Measurements from ENCODE around the gene PDE7B. TPM values are rescaled to one million over a fixed set of nuclear protein-coding genes. Genes with fewer than 3 reads are reported as not detected.
A peak's percentile ranks its signal among the peaks of the same experiment; 100 is the strongest.

Gene PDE7B
- total RNA-seq, 1 experiment from 2014 or later, result not detected

DNA sequence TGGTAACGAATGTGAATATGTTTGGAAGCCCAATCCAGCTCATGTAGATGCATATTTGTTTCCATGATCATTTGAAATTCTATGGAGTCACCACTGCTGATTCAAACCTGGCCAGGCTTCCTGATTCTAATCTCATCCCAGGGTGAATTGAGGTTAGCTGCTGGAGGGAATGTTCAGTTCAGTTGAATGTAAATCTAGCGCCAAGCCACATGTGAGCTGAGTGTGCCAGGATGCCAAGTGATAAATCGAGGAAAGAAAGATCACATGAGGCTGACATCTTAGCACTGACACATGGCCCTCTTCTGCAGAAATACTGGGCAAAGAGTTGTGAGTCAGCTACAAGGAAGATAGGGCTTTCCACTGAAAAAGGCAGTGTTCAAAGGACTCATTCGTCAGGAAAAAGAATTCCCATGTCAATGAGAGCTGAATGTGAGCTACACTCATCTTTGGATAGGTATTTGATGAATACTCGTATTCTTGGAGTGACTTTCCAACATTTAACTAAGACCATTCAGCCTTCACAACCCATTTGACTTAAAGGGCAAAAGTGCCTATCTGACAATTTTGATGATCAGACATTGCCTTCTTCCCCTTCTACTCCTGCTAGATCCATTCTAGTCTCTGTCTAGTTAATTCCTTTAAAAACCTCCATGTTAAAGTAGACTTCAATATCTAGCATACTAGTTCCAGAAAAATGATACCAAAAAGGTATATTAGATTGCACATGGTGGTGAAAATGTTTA is 226.5 kb downstream of the PDE7B start:
- Histone ChIP-seq H3K9ac (ENCODE audit: low read length) (no peak overlapping the region), H3K36me3 (ENCODE audit: low read depth, low read length) (no peaks in the 10 kb centered on the region), H3K4me1 (ENCODE audit: insufficient read depth, low read length) (no peaks in the 10 kb centered on the region), H3K27me3 (ENCODE audit: low read length) (no peaks in the 10 kb centered on the region), H4K20me1 (ENCODE audit: low read length) (no peaks in the 10 kb centered on the region), H3F3A (ENCODE audit: low read length, unreplicated experiment) (no peaks in the 10 kb centered on the region), H3K9me3 (ENCODE audit: low read length) (no peaks in the 10 kb centered on the region), H2AFZ (ENCODE audit: low read length) (no peak overlapping the region), H3K9me2 (replicated peaks; ENCODE audit: low read length) (no peaks in the 10 kb centered on the region), H3K27ac (ENCODE audit: low read length) (no peak overlapping the region), H3K4me3 (ENCODE audit: low read length) (no peak overlapping the region), H3K4me2 (ENCODE audit: low read length) (no peak overlapping the region), H3K79me2 (ENCODE audit: low read length) (no peaks in the 10 kb centered on the region)
- no TSS peak for BruUV-seq (replicated peaks)
- ChIA-PET POLR2A (ENCODE audit: unreplicated experiment) (no interaction called here), CTCF (no interaction called here)
- DNase-seq (peak; percentile 33), ATAC-seq (no peak)
- TF ChIP-seq, protein P1, sequence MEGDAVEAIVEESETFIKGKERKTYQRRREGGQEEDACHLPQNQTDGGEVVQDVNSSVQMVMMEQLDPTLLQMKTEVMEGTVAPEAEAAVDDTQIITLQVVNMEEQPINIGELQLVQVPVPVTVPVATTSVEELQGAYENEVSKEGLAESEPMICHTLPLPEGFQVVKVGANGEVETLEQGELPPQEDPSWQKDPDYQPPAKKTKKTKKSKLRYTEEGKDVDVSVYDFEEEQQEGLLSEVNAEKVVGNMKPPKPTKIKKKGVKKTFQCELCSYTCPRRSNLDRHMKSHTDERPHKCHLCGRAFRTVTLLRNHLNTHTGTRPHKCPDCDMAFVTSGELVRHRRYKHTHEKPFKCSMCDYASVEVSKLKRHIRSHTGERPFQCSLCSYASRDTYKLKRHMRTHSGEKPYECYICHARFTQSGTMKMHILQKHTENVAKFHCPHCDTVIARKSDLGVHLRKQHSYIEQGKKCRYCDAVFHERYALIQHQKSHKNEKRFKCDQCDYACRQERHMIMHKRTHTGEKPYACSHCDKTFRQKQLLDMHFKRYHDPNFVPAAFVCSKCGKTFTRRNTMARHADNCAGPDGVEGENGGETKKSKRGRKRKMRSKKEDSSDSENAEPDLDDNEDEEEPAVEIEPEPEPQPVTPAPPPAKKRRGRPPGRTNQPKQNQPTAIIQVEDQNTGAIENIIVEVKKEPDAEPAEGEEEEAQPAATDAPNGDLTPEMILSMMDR (conservative IDR thresholded peaks at IDR 0.05; ENCODE audit: low read depth, low read length), result no peak
- TF ChIP-seq EZH2 (IDR thresholded peaks at IDR 0.05; ENCODE audit: low read length, unreplicated experiment) (no peak), EZH2phosphoT487 (IDR thresholded peaks at IDR 0.05; ENCODE audit: borderline replicate concordance, low read length) (no peak)
- intact Hi-C loops (cut with micrococcal nuclease), result loop anchor here (5.0 kb wide), 1 partner anchor 541 kb away; no protein-coding TSS in a partner anchor

- ATAC-seq (no peak), DNase-seq (no peak)
- POLR2A ChIA-PET (ENCODE audit: unreplicated experiment), result no interaction called here
- H3K9me3 ChIP-seq (ENCODE audit: low read length), result no peaks in the 10 kb centered on the region
- H3K36me3 ChIP-seq (ENCODE audit: low read depth, low read length), result no peaks in the 10 kb centered on the region
- H3K4me1 ChIP-seq (ENCODE audit: insufficient read depth, low read length), result peaks cover 16% of the 10 kb centered on the region
- TF ChIP-seq, protein P1 (conservative IDR thresholded peaks at IDR 0.05; ENCODE audit: low read depth, low read length), result no peak
- no peak for TF ChIP-seq EZH2 (IDR thresholded peaks at IDR 0.05; ENCODE audit: low read length, unreplicated experiment)
- no peak for TF ChIP-seq EZH2phosphoT487 (IDR thresholded peaks at IDR 0.05; ENCODE audit: borderline replicate concordance, low read length)
- no peak overlapping the region for H3K9ac ChIP-seq (ENCODE audit: low read length)
- H3K79me2 ChIP-seq (ENCODE audit: low read length), result no peaks in the 10 kb centered on the region
- H4K20me1 ChIP-seq (ENCODE audit: low read length), result no peaks in the 10 kb centered on the region
- H2AFZ ChIP-seq (ENCODE audit: low read length), result no peak overlapping the region
- no peaks in the 10 kb centered on the region for H3K9me2 ChIP-seq (replicated peaks; ENCODE audit: low read length)
- no peaks in the 10 kb centered on the region for H3K27me3 ChIP-seq (ENCODE audit: low read length)
- BruUV-seq (replicated peaks), result no TSS peak
- CTCF ChIA-PET, result no interaction called here
- no peak overlapping the region for H3K4me3 ChIP-seq (ENCODE audit: low read length)
- intact Hi-C loops (cut with micrococcal nuclease), result loop anchor here (5.0 kb wide), 1 partner anchor 543 kb away; no protein-coding TSS in a partner anchor
- H3K27ac ChIP-seq (ENCODE audit: low read length), result no peak overlapping the region
- no peak overlapping the region for H3K4me2 ChIP-seq (ENCODE audit: low read length)
- H3F3A ChIP-seq (ENCODE audit: low read length, unreplicated experiment), result no peaks in the 10 kb centered on the region
Measured at GRCh38 chr6:136079701-136080565, 228.4 kb downstream of the PDE7B start.
